Stimulated activated CD8-positive, alpha-beta memory T cell treated with anti-CD3 and anti-CD28 coated beads, Interleukin-4, amount 100 ng/mL, for 4 hours (primary cell): Measurements from ENCODE around the gene P2RX1.
"Not testable (repeated sequence)": the region's sequence is repeated elsewhere in the genome, so short reads cannot be mapped to it uniquely, and the experiment has no call there.

Experiments used
- DNase-seq, 2 donors: peaks; one replicate each; pipeline ENCODE4 v3.0.0-alpha.2; 2020; ENCODE audit warnings: low read depth in 2 of 2, low spot score in 1 of 2

P2RX1 gene

GRCh38 chr17:3861761-3862681 lies 54.2 kb downstream of the P2RX1 start:
- no peak for DNase-seq

GRCh38 chr17:3860939-3861700 lies 55.1 kb downstream of the P2RX1 start:
- no peak for DNase-seq

- DNase-seq, result no peak
Measured at GRCh38 chr17:3859940-3860339, 56.3 kb downstream of the P2RX1 start.

- DNase-seq, result no peak
Measured at GRCh38 chr17:3857261-3858105, 58.8 kb downstream of the P2RX1 start.

- not testable (repeated sequence) for DNase-seq
Measured at GRCh38 chr17:3854204-3854603, 62.1 kb downstream of the P2RX1 start.

- no peak for DNase-seq
Measured at GRCh38 chr17:3852561-3852960, 63.7 kb downstream of the P2RX1 start.

- DNase-seq, result no peak
Measured at GRCh38 chr17:3851461-3852100, 64.7 kb downstream of the P2RX1 start.

GRCh38 chr17:3848229-3848835 lies 67.9 kb downstream of the P2RX1 start:
- no peak for DNase-seq

GRCh38 chr17:3847165-3847670 lies 69.0 kb downstream of the P2RX1 start:
- no peak for DNase-seq
